HEK293 (cell line): Measurements from ENCODE around the gene RPS21.

Source experiments
- GLIS1 ChIP-seq: fragments of 450-650 bp; formaldehyde crosslinking; IDR thresholded peaks from 2 replicates; pipeline ENCODE4 v1.5.1; 2016; ENCODE audit warnings: missing biosample characterization, missing genetic modification characterization
- KLF16 ChIP-seq: fragments of 450-650 bp; formaldehyde crosslinking; IDR thresholded peaks from 2 replicates; pipeline ENCODE4 v1.5.1; 2017; ENCODE audit warnings: missing biosample characterization, missing genetic modification characterization
- KLF17 ChIP-seq: fragments of 450-650 bp; formaldehyde crosslinking; IDR thresholded peaks from 2 replicates; pipeline ENCODE4 v1.5.1; 2016; ENCODE audit warnings: missing biosample characterization, missing genetic modification characterization
- PBX3 ChIP-seq: sonication (generic); formaldehyde crosslinking; IDR thresholded peaks from 2 replicates; pipeline ENCODE4 v1.8.1; 2022; ENCODE audit warnings: mild to moderate bottlenecking, moderate library complexity, missing genetic modification reagents
- PRDM6 ChIP-seq: fragments of 450-650 bp; formaldehyde crosslinking; IDR thresholded peaks from 2 replicates; pipeline ENCODE4 v1.5.1; 2017; ENCODE audit warnings: missing biosample characterization, missing genetic modification characterization
- SP2 ChIP-seq: fragments of 450-650 bp; formaldehyde crosslinking; IDR thresholded peaks from 2 replicates; pipeline ENCODE4 v1.5.1; 2016; ENCODE audit warnings: missing biosample characterization, missing genetic modification characterization
- SP7 ChIP-seq: fragments of 450-650 bp; formaldehyde crosslinking; IDR thresholded peaks from 2 replicates; pipeline ENCODE4 v1.5.1; 2016; ENCODE audit warnings: missing biosample characterization, missing genetic modification characterization
- ZFHX2 ChIP-seq: fragments of 450-650 bp; formaldehyde crosslinking; conservative IDR thresholded peaks from 2 replicates; pipeline ENCODE4 v1.5.1; 2016; ENCODE audit warnings: missing biosample characterization, missing genetic modification characterization
- ZFP37 ChIP-seq: fragments of 450-650 bp; formaldehyde crosslinking; IDR thresholded peaks from 2 replicates; pipeline ENCODE4 v1.5.1; 2016; ENCODE audit warnings: missing biosample characterization, missing genetic modification characterization
- ZNF157 ChIP-seq: fragments of 450-650 bp; formaldehyde crosslinking; IDR thresholded peaks from 2 replicates; pipeline ENCODE4 v1.5.1; 2016; ENCODE audit warnings: missing biosample characterization, missing genetic modification characterization
- ZNF169 ChIP-seq: fragments of 450-650 bp; formaldehyde crosslinking; IDR thresholded peaks from 2 replicates; pipeline ENCODE4 v1.5.1; 2016; ENCODE audit warnings: missing biosample characterization, missing genetic modification characterization
- ZNF274 ChIP-seq, 2 experiments: fragments of 200-500 bp in 1 of 2; fragments of 450-650 bp in 1 of 2; sonication (Bioruptor generic) in 1 of 2; formaldehyde crosslinking in 1 of 2; IDR thresholded peaks; 2 replicates each; pipeline versions ENCODE4 v1.5.1 to v1.6.1; 2014 to 2016; ENCODE audit warnings: borderline replicate concordance in 1 of 2, inconsistent platforms in 1 of 2, low read length in 1 of 2, missing biosample characterization in 1 of 2, missing genetic modification characterization in 1 of 2
- ZNF302 ChIP-seq: fragments of 450-650 bp; formaldehyde crosslinking; IDR thresholded peaks from 2 replicates; pipeline ENCODE4 v1.5.1; 2016; ENCODE audit warnings: missing biosample characterization, missing genetic modification characterization, low read depth
- ZNF335 ChIP-seq: fragments of 450-650 bp; formaldehyde crosslinking; conservative IDR thresholded peaks from 2 replicates; pipeline ENCODE4 v1.5.1; 2016; ENCODE audit warnings: missing biosample characterization, missing genetic modification characterization
- ZNF366 ChIP-seq: fragments of 450-650 bp; formaldehyde crosslinking; conservative IDR thresholded peaks from 2 replicates; pipeline ENCODE4 v1.5.1; 2016; ENCODE audit warnings: missing biosample characterization, missing genetic modification characterization
- ZNF391 ChIP-seq: fragments of 450-650 bp; formaldehyde crosslinking; IDR thresholded peaks from 2 replicates; pipeline ENCODE4 v1.5.1; 2016; ENCODE audit warnings: low read depth, missing biosample characterization, missing genetic modification characterization, borderline replicate concordance
- ZNF398 ChIP-seq: fragments of 450-650 bp; formaldehyde crosslinking; IDR thresholded peaks from 2 replicates; pipeline ENCODE4 v1.5.1; 2017; ENCODE audit warnings: missing biosample characterization, missing genetic modification characterization
- ZNF530 ChIP-seq: fragments of 450-650 bp; formaldehyde crosslinking; IDR thresholded peaks from 2 replicates; pipeline ENCODE4 v1.5.1; 2016; ENCODE audit warnings: low read depth, missing biosample characterization, missing genetic modification characterization
- ZNF776 ChIP-seq: fragments of 450-650 bp; formaldehyde crosslinking; IDR thresholded peaks from 2 replicates; pipeline ENCODE4 v1.5.0; 2017; ENCODE audit warnings: missing biosample characterization, missing genetic modification characterization, borderline replicate concordance
- TF ChIP-seq, protein P1 (sequence below): fragments of 450-650 bp; formaldehyde crosslinking; IDR thresholded peaks from 2 replicates; pipeline ENCODE4 v1.5.1; 2017; ENCODE audit warnings: missing biosample characterization, missing genetic modification characterization
- TF ChIP-seq, protein P2 (sequence below): fragments of 450-650 bp; formaldehyde crosslinking; IDR thresholded peaks from 2 replicates; pipeline ENCODE4 v1.5.1; 2016; ENCODE audit warnings: missing biosample characterization, missing genetic modification characterization
- TF ChIP-seq, protein P3 (sequence below): fragments of 450-650 bp; formaldehyde crosslinking; IDR thresholded peaks from 2 replicates; pipeline ENCODE4 v1.5.1; 2016; ENCODE audit warnings: missing biosample characterization, missing genetic modification characterization
- TF ChIP-seq, protein P4 (sequence below): fragments of 450-650 bp; formaldehyde crosslinking; IDR thresholded peaks from 2 replicates; pipeline ENCODE4 v1.5.1; 2016; ENCODE audit warnings: missing biosample characterization, missing genetic modification characterization

RPS21 gene

GRCh38 chr20:62360854-62361798, 25.8 kb upstream of the RPS21 start (continued):
- TF ChIP-seq, protein P1, sequence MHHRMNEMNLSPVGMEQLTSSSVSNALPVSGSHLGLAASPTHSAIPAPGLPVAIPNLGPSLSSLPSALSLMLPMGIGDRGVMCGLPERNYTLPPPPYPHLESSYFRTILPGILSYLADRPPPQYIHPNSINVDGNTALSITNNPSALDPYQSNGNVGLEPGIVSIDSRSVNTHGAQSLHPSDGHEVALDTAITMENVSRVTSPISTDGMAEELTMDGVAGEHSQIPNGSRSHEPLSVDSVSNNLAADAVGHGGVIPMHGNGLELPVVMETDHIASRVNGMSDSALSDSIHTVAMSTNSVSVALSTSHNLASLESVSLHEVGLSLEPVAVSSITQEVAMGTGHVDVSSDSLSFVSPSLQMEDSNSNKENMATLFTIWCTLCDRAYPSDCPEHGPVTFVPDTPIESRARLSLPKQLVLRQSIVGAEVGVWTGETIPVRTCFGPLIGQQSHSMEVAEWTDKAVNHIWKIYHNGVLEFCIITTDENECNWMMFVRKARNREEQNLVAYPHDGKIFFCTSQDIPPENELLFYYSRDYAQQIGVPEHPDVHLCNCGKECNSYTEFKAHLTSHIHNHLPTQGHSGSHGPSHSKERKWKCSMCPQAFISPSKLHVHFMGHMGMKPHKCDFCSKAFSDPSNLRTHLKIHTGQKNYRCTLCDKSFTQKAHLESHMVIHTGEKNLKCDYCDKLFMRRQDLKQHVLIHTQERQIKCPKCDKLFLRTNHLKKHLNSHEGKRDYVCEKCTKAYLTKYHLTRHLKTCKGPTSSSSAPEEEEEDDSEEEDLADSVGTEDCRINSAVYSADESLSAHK (tag by site-specific recombination): no peak
- TF ChIP-seq KLF16 (tag by site-specific recombination) (no peak), ZNF274 (IDR thresholded peaks at IDR 0.05; ENCODE audit: low read length) (no peak), ZNF274 (tag by site-specific recombination; IDR thresholded peaks at IDR 0.05; ENCODE audit: borderline replicate concordance) (no peak), ZNF335 (tag by site-specific recombination) (no peak), ZNF157 (no peak), PRDM6 (tag by site-specific recombination) (no peak), ZNF366 (tag by site-specific recombination) (no peak), SP2 (tag by site-specific recombination) (no peak), ZNF302 (no peak), PBX3 (CRISPR knock-in tag) (no peak), ZNF530 (no peak), ZNF776 (tag by site-specific recombination) (no peak), ZFHX2 (tag by site-specific recombination) (no peak), ZFP37 (tag by site-specific recombination) (no peak), ZNF169 (tag by site-specific recombination) (no peak), GLIS1 (peak; percentile 12; the same call in 1 of the 2 replicates), SP7 (tag by site-specific recombination) (no peak), KLF17 (peak; percentile 47; the same call in 1 of the 2 replicates), ZNF398 (tag by site-specific recombination) (no peak), ZNF391 (tag by site-specific recombination) (no peak)
- TF ChIP-seq, protein P2, sequence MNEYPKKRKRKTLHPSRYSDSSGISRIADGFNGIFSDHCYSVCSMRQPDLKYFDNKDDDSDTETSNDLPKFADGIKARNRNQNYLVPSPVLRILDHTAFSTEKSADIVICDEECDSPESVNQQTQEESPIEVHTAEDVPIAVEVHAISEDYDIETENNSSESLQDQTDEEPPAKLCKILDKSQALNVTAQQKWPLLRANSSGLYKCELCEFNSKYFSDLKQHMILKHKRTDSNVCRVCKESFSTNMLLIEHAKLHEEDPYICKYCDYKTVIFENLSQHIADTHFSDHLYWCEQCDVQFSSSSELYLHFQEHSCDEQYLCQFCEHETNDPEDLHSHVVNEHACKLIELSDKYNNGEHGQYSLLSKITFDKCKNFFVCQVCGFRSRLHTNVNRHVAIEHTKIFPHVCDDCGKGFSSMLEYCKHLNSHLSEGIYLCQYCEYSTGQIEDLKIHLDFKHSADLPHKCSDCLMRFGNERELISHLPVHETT (tag by site-specific recombination): no peak
- TF ChIP-seq, protein P3, sequence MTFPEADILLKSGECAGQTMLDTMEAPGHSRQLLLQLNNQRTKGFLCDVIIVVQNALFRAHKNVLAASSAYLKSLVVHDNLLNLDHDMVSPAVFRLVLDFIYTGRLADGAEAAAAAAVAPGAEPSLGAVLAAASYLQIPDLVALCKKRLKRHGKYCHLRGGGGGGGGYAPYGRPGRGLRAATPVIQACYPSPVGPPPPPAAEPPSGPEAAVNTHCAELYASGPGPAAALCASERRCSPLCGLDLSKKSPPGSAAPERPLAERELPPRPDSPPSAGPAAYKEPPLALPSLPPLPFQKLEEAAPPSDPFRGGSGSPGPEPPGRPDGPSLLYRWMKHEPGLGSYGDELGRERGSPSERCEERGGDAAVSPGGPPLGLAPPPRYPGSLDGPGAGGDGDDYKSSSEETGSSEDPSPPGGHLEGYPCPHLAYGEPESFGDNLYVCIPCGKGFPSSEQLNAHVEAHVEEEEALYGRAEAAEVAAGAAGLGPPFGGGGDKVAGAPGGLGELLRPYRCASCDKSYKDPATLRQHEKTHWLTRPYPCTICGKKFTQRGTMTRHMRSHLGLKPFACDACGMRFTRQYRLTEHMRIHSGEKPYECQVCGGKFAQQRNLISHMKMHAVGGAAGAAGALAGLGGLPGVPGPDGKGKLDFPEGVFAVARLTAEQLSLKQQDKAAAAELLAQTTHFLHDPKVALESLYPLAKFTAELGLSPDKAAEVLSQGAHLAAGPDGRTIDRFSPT (tag by site-specific recombination): peak; percentile 23; the same call in 1 of the 2 replicates
- TF ChIP-seq, protein P4, sequence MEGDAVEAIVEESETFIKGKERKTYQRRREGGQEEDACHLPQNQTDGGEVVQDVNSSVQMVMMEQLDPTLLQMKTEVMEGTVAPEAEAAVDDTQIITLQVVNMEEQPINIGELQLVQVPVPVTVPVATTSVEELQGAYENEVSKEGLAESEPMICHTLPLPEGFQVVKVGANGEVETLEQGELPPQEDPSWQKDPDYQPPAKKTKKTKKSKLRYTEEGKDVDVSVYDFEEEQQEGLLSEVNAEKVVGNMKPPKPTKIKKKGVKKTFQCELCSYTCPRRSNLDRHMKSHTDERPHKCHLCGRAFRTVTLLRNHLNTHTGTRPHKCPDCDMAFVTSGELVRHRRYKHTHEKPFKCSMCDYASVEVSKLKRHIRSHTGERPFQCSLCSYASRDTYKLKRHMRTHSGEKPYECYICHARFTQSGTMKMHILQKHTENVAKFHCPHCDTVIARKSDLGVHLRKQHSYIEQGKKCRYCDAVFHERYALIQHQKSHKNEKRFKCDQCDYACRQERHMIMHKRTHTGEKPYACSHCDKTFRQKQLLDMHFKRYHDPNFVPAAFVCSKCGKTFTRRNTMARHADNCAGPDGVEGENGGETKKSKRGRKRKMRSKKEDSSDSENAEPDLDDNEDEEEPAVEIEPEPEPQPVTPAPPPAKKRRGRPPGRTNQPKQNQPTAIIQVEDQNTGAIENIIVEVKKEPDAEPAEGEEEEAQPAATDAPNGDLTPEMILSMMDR (tag by site-specific recombination): no peak
